IPS DF 6.9 (cell line): Measurements from ENCODE around the gene FREM1.

Experiments used
- DNase-seq: peaks from one replicate; pipeline ENCODE4 v3.0.0-alpha.2; 2013; ENCODE audit warnings: low read depth, low spot score
- H3K27ac ChIP-seq: one replicate; pipeline ENCODE4 v1.5.1; 2013; ENCODE audit warnings: low read length, control low read depth
- H3K27me3 ChIP-seq: 2 replicates; pipeline ENCODE4 v1.6.1; 2013; ENCODE audit warnings: mild to moderate bottlenecking, low read length; ENCODE audit not compliant: control insufficient read depth, insufficient read depth
- H3K36me3 ChIP-seq: 2 replicates; pipeline ENCODE4 v1.6.1; 2013; ENCODE audit warnings: low read length; ENCODE audit not compliant: control insufficient read depth, insufficient read depth
- H3K4me1 ChIP-seq: 2 replicates; pipeline ENCODE4 v1.6.1; 2013; ENCODE audit warnings: low read length; ENCODE audit not compliant: control insufficient read depth, insufficient read depth
- H3K4me3 ChIP-seq: 2 replicates; pipeline ENCODE4 v1.5.1; 2013; ENCODE audit warnings: mild to moderate bottlenecking, low read length
- H3K9me3 ChIP-seq: 2 replicates; pipeline ENCODE4 v1.6.1; 2013; ENCODE audit warnings: low read length, inconsistent platforms; ENCODE audit not compliant: control insufficient read depth, insufficient read depth
- WGBS: extraction: QIAGEN DNeasy Blood & Tissue Kit; methylation state at CpG from one replicate; pipeline ENCODE4 v1.1.7; 2013; ENCODE audit warnings: mixed read lengths, missing lambda C conversion rate; ENCODE audit not compliant: insufficient read length, insufficient coverage; 5-methylcytosine and 5-hydroxymethylcytosine counted together

The FREM1 gene

DNA sequence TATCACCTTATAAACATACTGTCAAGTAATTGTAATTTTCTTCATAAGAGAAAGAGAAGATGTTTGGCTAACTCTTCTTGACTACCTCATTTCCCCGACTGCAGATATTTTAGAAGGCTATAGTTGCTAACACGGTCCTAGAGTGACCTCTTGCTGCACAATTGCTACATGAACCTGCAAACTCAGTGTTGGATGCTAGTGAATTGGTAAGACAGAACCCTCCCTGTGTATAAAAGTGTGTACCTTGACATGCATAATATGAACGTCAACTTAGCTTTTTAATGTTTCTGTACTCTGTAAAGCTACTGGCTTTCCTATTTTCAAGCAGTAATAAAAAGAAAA is 141.0 kb downstream of the FREM1 start:
- no peaks in the 10 kb centered on the region for H3K27me3 ChIP-seq
- no CpG with 5 or more reads among the region's 3 CpGs for WGBS
- no peaks in the 10 kb centered on the region for H3K4me1 ChIP-seq
- no peaks in the 10 kb centered on the region for H3K9me3 ChIP-seq
- no peak overlapping the region for H3K4me3 ChIP-seq
- H3K36me3 ChIP-seq: no peaks in the 10 kb centered on the region
- no peak for DNase-seq
- no peak overlapping the region for H3K27ac ChIP-seq

DNA sequence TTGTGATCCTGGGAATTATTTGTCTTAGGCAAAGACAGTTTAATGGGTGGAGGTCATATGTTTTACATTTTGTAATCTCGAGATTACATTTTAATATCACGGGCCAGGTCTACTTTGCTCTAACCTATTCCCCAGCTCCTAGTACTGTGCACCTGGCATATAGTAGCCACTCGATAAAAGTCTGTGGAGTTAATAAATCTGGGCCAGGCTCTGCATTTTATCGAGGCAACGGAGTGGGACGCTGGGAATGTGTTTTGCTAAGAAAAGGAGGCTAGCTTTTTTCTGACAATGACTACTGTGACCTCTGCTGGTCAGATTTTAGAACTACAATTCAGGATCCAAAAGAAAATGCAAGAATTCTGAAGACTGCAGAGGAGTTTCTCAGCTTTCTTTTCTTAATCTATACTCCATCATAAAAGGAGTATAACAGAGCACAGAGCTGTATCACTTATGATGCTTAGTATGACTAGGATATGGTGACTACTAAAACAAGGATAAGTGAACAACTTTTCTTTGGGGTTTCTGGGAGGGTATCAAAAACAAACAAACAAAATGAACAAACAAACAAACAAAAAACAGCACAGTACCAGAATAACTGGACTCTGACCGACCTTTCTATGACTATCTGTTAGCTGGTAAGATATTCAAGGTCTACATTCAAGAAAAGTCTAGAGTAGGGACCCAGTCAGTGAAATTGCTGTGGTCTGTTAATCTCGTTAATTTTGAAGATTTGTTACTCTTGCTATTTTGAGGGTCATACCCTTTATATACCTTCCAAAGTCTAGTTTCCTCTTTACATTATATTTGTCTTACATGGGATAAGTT is 141.6 kb downstream of the FREM1 start:
- whole genome bisulfite sequencing: no CpG with 5 or more reads among the region's 8 CpGs
- no peak overlapping the region for H3K27ac ChIP-seq
- no peaks in the 10 kb centered on the region for H3K27me3 ChIP-seq

DNA sequence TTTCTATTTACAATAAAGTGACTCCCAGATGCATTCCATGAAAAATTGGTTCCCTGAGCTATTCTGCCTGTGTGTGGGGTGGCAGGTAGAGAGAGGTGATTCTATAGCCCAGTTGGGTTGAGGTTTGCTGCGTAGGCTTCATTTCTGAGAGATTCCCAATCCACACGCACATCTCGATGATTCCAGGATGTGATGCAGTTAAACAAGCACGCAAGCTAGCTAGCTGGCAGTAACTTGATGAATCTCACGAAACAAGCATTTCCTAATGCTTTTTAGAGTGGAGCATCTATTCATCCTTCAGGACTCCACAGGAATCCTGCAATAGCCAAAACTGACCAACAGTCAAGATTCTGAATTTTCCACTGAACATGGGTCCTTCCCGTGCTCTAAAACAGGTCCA is 143.9 kb downstream of the FREM1 start:
- H3K36me3 ChIP-seq: no peaks in the 10 kb centered on the region
- DNase-seq: no peak
- WGBS: no CpG with 5 or more reads among the region's 6 CpGs
- H3K9me3 ChIP-seq: no peaks in the 10 kb centered on the region
- no peaks in the 10 kb centered on the region for H3K4me1 ChIP-seq
- no peak overlapping the region for H3K4me3 ChIP-seq
- H3K27me3 ChIP-seq: no peaks in the 10 kb centered on the region
- no peak overlapping the region for H3K27ac ChIP-seq

More for the DNA sequence above, 141.6 kb downstream of the FREM1 start:
- Histone ChIP-seq H3K4me1 (no peaks in the 10 kb centered on the region), H3K9me3 (no peaks in the 10 kb centered on the region), H3K36me3 (no peaks in the 10 kb centered on the region), H3K4me3 (no peak overlapping the region)
- DNase-seq: peak; percentile 60

DNA sequence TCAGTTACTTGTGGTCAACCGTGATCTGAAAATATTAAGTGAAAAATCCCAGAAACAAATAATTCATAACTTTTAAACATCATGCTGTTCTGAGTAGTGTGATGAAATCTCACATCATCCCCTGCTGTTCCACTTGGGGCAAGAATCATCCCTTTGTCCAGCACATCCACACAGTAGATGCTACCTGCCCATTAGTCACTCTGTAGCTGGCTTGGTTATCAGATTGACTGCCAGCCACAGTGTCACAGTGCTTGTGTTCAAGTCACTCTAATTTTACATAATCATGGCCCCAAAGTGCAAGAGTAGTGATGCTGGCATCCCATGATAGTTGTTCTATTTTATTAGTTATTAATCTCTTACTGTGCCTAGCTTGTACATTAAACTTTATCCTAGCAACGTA is 148.6 kb downstream of the FREM1 start:
- H3K27me3 ChIP-seq: no peaks in the 10 kb centered on the region
- H3K9me3 ChIP-seq: no peaks in the 10 kb centered on the region
- no CpG with 5 or more reads among the region's 2 CpGs for WGBS
- H3K4me1 ChIP-seq: no peaks in the 10 kb centered on the region
- H3K27ac ChIP-seq: no peak overlapping the region
- DNase-seq: no peak
- H3K4me3 ChIP-seq: no peak overlapping the region
- no peaks in the 10 kb centered on the region for H3K36me3 ChIP-seq

DNA sequence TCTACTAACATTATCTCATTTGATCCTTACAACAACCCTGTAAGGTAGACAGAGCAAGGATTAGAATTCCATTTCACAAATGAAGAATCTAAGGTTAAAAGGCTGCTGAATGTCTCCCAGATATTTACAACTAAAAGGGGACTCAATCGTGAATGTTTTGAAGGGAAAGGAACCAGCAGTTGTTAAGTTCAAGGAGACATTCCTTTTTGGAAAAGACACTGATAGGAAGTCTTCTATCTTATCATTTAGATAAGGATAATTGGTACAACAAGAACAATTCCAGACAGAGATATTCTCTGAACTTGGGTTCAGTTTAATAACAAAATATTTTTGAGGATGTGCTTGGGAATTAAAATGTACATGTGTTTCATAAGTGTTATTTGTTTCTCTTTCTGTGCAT is 150.2 kb downstream of the FREM1 start:
- Histone ChIP-seq H3K4me3 (no peak overlapping the region), H3K27ac (no peak overlapping the region), H3K36me3 (no peaks in the 10 kb centered on the region), H3K27me3 (no peaks in the 10 kb centered on the region), H3K9me3 (no peaks in the 10 kb centered on the region), H3K4me1 (no peaks in the 10 kb centered on the region)
- WGBS: no CpG with 5 or more reads among the region's 1 CpG
- no peak for DNase-seq

DNA sequence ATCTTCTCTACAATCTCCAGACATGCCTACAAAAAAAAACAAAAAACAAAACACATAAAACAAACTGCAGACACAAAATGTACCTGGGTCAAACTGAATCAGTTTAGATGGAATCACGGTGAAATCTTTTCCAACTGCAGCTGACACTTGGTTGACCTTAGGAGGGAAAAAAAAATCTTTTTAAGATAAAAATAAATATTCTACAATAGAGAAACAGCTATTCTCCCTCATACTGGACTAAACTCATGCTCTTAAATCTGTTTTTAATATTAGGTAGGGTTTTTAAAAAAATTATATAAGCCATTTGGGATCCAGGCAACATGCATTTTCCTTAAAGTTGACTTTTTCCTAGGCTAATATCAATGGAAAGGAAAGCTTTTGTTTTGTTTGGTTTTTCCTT is 153.9 kb downstream of the FREM1 start:
- no peak overlapping the region for H3K27ac ChIP-seq
- H3K4me1 ChIP-seq: no peaks in the 10 kb centered on the region
- no peaks in the 10 kb centered on the region for H3K9me3 ChIP-seq
- no CpG with 5 or more reads among the region's 1 CpG for WGBS
- no peaks in the 10 kb centered on the region for H3K27me3 ChIP-seq
- H3K36me3 ChIP-seq: no peaks in the 10 kb centered on the region
- H3K4me3 ChIP-seq: no peak overlapping the region
- DNase-seq: no peak

DNA sequence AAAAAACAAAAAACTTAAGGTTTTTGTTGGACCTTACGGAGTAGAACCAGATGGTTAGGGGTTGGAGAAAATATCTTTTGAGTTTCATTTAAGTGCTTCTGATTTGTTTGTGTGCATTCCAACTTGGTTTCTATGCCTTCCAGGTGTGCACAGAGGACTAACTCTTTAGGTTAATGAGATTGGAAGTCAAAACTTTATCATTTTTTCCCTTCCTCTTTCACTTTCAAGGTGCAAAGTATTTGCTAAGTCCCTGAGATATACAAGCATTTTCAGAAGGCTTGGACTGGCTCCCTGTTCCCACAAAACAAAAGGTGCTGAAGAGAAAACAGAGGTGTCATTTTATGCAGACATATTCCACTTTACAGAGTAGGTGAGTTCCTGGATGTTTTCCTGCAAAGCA is 157.4 kb downstream of the FREM1 start:
- no peaks in the 10 kb centered on the region; the same call in 1 of the 2 replicates for H3K4me1 ChIP-seq
- no peak overlapping the region for H3K4me3 ChIP-seq
- no peaks in the 10 kb centered on the region for H3K36me3 ChIP-seq
- no peaks in the 10 kb centered on the region for H3K27me3 ChIP-seq
- no peaks in the 10 kb centered on the region for H3K9me3 ChIP-seq
- no CpG with 5 or more reads among the region's 1 CpG for WGBS
- no peak for DNase-seq
- H3K27ac ChIP-seq: no peak overlapping the region

DNA sequence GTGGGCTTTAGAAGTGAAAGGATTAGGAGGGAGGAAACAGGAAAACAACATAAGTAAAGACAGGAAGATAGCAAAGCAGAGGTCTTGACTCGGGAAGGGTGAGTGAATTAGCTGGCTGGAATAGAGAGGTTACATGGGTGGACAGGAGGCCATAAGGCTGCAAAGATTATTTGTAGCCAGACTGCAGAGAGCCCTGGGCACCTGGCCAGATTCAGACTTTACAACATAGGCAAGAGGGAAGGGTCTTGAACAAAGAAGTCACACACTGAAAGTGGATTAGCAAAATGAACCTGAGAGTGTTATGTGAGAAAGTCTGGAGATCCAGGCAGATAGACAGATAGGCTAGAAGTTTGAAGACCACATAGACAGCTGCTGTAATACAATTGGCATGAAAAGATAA is 158.0 kb downstream of the FREM1 start:
- WGBS: no CpG with 5 or more reads among the region's 1 CpG
- DNase-seq: no peak

DNA sequence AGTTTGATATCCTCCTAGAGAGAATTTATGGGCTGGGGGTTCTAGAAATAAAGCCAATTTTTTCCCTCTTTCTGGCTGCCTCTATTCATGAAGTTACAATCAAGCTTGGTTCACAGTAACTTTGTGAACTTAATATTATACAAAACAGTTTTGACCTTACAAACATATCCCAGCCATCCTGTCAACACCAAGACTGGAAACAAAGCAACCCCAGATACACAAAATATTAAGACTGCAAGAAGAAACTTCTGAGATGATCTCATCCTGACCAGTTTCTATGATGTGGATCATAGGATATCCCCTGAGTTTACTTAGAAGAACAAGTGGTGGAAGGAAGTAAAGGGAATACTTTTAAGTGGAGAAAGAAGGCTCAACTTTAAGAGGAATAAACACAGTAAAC is 159.4 kb downstream of the FREM1 start:
- DNase-seq: no peak
- Histone ChIP-seq H3K27me3 (no peaks in the 10 kb centered on the region), H3K9me3 (no peaks in the 10 kb centered on the region), H3K36me3 (no peaks in the 10 kb centered on the region), H3K4me3 (no peak overlapping the region), H3K4me1 (no peaks in the 10 kb centered on the region; the same call in 1 of the 2 replicates), H3K27ac (no peak overlapping the region)

More for the DNA sequence above, 158.0 kb downstream of the FREM1 start:
- Histone ChIP-seq H3K27ac (no peak overlapping the region), H3K4me1 (no peaks in the 10 kb centered on the region; the same call in 1 of the 2 replicates), H3K4me3 (no peak overlapping the region), H3K36me3 (no peaks in the 10 kb centered on the region), H3K27me3 (no peaks in the 10 kb centered on the region), H3K9me3 (no peaks in the 10 kb centered on the region)

DNA sequence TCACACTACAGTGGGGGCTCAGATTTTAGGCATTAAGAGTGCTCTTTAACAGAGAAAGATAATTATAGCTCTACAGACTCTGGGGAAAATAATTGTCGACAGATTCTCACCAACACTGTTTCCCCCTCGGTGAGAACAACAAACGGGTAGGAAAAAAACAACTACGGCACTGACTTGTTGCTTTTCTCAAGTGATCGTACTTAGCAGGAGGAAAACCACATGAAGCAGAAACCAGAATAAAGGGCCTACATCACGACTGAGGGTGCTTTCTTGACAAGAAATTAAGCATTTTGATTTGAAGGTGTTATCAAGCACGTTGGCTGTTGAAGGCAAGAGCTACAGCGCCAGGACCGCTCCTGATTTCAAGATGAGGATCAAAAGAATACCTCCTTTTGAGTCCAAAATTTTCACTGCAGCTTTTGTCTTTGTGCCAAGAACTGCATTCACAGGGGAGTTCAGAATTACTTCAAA is 160.5 kb downstream of the FREM1 start:
- no peak overlapping the region for H3K4me3 ChIP-seq
- WGBS: no CpG with 5 or more reads among the region's 9 CpGs
- H3K9me3 ChIP-seq: no peaks in the 10 kb centered on the region
- DNase-seq: no peak
- no peak overlapping the region for H3K27ac ChIP-seq
- H3K4me1 ChIP-seq: no peaks in the 10 kb centered on the region; the same call in 1 of the 2 replicates
- H3K36me3 ChIP-seq: no peaks in the 10 kb centered on the region
- H3K27me3 ChIP-seq: no peaks in the 10 kb centered on the region

DNA sequence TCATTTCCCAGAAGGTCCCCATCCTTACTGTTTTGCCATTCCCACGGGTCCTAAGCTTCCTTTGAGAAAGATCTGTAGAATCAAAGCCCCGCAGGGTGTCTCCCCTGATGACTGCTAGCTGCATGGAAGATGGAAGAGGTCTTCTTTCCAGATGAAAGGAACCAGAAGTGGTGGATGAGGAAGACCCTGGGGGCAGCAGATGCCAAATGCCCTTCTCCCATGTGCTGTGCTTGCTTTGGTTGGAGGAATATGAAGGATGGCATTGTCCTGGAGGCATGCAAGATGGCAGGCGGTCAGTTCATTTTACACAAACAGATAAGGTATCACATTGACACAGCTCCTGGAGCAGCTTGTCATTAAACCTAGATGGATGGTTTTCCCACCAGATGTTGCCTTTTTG is 161.9 kb downstream of the FREM1 start:
- no peak for DNase-seq
- no CpG with 5 or more reads among the region's 3 CpGs for WGBS
- Histone ChIP-seq H3K36me3 (no peaks in the 10 kb centered on the region), H3K9me3 (no peaks in the 10 kb centered on the region), H3K4me1 (no peaks in the 10 kb centered on the region; the same call in 1 of the 2 replicates), H3K27ac (no peak overlapping the region), H3K4me3 (no peak overlapping the region), H3K27me3 (no peaks in the 10 kb centered on the region)
